GM19035 (cell line): ENCODE data around the gene FGFRL1.
"Not testable (repeated sequence)": the region's sequence is repeated elsewhere in the genome, so short reads cannot be mapped to it uniquely, and the experiment has no call there.

Source experiments
- ATAC-seq: cut with Tn5 transposase; IDR thresholded peaks from one replicate; pipeline ENCODE4 v1.9.1; 2021; ENCODE audit not compliant: unreplicated experiment

FGFRL1 gene

GRCh38 chr4:991451-992296 lies 19.8 kb upstream of the FGFRL1 start:
- ATAC-seq: no peak

DNA sequence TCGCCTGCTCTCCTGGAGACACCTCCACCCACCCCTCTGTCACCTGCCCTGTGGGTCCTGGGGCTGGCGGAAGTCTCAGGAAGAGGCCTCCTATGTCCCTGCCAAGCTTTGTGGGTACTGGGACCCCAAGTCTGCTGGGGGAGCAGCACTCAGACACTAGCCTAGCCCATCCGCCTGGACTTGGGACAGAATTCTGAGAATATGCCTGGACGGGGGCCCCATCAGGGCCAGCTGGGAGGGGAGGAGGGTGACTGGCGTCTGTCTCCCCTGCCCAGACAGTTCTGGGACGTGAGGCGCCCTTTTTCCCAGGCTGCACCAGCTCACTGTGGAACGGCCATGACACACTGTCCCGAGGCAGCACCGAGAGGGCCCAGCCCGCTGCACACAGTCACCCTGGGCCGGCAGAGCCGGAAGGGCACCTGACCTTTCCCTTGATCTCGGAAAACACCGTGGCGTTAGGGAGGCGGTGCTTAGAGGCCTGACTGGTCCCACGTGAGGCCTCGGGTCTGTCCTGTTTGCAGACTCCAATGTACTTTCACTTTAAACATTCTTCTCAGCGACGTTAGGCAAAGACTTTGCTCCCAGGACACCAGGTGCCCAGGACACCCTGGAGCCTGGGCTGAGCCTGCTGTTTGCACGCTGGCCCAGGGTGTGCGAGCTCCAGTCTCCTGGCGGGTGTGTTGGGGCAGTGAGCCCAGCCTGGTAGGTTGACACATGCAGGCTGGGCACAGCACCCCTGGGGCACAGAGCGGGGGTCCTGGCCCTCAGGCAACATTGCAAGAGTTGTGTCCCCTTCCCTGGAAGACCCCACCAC lies 18.9 kb upstream of the FGFRL1 start:
- ATAC-seq: no peak

GRCh38 chr4:993111-994029 lies 18.1 kb upstream of the FGFRL1 start, which contains the start of gene SLC26A1:
Gene SLC26A1 (minus strand): TSS chr4:993404. CDS start chr4:991703, 1,701 bp downstream.
- ATAC-seq: no peak

DNA sequence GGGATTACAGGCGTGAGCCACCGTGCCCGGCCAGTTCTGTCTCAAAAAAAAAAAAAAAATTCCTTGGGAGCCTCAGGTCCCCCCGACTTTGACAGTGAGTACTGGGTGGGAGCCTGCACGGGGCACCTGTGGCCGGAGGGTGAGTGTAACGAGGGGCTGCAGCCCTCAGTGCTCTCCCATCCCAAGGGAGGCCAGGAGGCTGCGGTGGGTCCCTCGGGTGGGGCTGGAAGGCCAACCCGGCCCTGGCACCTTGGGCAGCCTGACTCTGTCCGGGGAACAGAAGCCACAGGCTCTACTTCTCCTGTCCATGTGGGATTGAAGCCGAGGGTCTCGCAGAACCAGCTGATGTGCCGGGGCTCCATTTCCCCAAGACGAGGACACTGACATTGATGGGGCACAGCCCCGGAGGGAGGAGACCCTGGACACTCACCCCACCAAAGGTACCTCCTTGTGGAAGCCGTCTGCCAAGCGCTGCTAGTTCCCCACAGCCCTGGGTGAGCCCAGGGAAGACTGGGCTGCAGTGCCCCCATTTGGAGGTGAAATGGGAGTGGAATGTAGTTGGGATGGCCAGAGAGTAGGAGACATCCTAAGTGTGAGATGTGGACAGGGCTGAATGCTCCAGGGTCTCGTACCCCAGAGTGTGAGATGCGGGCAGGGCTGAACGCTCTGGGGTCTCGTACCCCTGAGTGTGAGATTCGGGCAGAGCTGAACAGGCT lies 16.0 kb upstream of the FGFRL1 start:
- ATAC-seq: no peak

GRCh38 chr4:996030-996996 lies 15.1 kb upstream of the FGFRL1 start:
- ATAC-seq: no peak

DNA sequence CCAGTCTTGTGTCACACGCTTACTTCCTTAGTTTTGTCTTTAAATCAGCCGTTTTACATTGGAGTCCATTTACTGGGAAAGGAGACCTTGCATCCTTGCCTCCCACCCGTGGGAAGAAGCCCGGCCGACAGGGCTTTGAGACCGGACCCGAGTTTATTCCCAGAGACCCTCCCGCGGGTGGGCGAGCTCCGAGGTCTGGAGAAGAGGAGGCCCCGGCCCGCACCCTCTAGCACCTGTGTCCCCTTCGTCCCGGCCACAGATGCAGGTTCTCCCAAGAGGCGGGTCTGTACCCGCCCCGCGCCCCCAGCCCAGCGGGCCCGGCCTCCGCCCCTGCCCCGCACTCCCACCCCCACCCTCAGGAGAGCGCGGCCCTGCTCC lies 14.4 kb upstream of the FGFRL1 start:
- no peak for ATAC-seq

GRCh38 chr4:997375-998071 lies 13.9 kb upstream of the FGFRL1 start:
- ATAC-seq: no peak

DNA sequence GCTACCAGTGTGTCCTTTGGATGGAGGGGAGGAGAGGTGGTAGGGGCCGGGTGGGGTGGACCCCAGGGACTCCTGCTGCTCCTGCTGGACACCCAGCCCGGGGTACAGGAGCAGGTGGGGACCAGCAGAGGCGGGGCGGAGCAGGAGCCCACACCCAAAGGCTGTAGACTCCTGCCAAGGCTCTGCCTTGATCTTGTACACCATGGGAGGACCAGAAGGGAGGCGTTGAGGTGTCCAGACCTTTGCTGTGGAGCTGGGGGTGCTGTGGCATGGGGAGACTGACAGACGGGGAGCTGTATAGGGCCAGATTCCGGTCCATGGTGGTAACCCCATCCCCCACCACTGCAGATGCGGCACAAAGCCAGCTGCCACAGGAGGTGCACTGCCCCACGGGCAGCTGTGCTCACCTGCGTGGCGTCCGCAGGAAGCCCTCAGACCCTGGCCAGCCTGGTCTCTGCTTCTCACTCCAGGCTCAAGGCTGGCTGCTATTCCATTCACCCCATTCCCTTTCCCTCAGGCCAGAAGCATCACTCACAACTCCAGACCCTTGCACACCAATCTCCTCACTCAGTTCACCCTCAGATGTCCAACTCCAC lies 13.2 kb upstream of the FGFRL1 start:
- ATAC-seq: no peak

GRCh38 chr4:999240-999863 lies 12.1 kb upstream of the FGFRL1 start:
- ATAC-seq: not testable (repeated sequence)

GRCh38 chr4:999882-1000425 lies 11.5 kb upstream of the FGFRL1 start:
- ATAC-seq: no peak

GRCh38 chr4:1000686-1001260 lies 10.7 kb upstream of the FGFRL1 start:
- ATAC-seq: no peak

- ATAC-seq: no peak
Measured at GRCh38 chr4:1001561-1002130, 9.8 kb upstream of the FGFRL1 start.

DNA sequence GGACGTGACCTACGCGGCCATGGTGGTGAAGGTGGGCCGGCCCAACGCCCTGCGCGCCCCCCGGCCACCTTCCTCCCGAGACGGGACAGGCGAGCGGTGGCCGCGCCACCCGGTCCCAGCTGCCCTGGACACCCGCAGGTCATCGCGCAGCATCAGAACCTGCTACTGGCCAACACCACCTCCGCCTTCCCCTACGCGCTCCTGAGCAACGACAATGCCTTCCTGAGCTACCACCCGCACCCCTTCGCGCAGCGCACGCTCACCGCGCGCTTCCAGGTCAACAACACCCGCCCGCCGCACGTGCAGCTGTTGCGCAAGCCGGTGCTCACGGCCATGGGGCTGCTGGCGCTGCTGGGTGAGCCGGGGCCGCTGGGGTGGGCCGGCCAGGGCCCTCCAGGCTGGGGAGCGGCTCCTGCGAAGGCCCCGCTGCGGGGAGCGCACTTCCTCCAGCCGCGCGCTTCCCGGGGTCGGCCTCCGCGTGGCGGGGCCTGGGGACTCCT lies 9.2 kb upstream of the FGFRL1 start:
- no peak for ATAC-seq

DNA sequence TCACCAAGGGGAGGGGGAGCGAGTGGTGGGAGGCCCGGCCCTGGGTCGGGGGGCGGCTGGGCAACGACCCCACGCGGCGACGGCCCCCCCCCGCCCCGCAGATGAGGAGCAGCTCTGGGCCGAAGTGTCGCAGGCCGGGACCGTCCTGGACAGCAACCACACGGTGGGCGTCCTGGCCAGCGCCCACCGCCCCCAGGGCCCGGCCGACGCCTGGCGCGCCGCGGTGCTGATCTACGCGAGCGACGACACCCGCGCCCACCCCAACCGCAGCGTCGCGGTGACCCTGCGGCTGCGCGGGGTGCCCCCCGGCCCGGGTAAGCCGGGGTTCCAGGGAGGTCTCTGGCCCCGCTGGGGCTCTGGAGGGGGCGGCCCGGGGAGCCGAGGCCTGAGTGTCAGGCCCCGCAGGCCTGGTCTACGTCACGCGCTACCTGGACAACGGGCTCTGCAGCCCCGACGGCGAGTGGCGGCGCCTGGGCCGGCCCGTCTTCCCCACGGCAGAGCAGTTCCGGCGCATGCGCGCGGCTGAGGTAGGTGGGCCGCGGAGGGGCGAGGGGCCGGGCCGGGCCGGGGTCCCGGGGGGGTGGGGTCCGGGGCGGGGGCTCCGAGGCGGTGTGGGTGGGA lies 8.7 kb upstream of the FGFRL1 start:
- no peak for ATAC-seq

GRCh38 chr4:1003271-1004070 lies 8.0 kb upstream of the FGFRL1 start:
- ATAC-seq: no peak
